Psoas muscle (tissue), 8 donors: ENCODE measurements around the gene ESRRA. TPM values are rescaled to one million over a fixed set of nuclear protein-coding genes. Genes with fewer than 3 reads are reported as not detected.
"Not testable (repeated sequence)": the region's sequence is repeated elsewhere in the genome, so short reads cannot be mapped to it uniquely, and the experiment has no call there.

Source experiments
- ATAC-seq, 4 donors: fragments of 200-7000 bp; cut with Tn5 transposase; one replicate each; pipeline ENCODE4 v1.9.1; 2020; ENCODE audit warnings: moderate library complexity in 3 of 4, mild to moderate bottlenecking in 2 of 4
- DNase-seq, 2 donors: peaks; one replicate each; pipeline ENCODE4 v3.0.0-alpha.2; 2020
- H3K27ac ChIP-seq: fragments of 200-600 bp; one replicate; pipeline ENCODE4 v1.8.0; 2022
- H3K27me3 ChIP-seq, 3 donors: fragments of 200-600 bp in 1 of 3; one replicate each; pipeline versions ENCODE4 v1.6.1 to v1.8.0; 2013 to 2022; ENCODE audit warnings: low read length in 2 of 3, mild to moderate bottlenecking in 2 of 3, moderate library complexity in 1 of 3; ENCODE audit not compliant: insufficient read depth in 3 of 3
- H3K36me3 ChIP-seq, 2 donors: fragments of 200-600 bp in 1 of 2; one replicate each; pipeline versions ENCODE4 v1.6.1 to v1.8.0; 2013 to 2022; ENCODE audit warnings: low read depth in 1 of 2, mild to moderate bottlenecking in 1 of 2, moderate library complexity in 1 of 2; ENCODE audit not compliant: insufficient read depth in 1 of 2
- H3K4me1 ChIP-seq: fragments of 200-600 bp; one replicate; pipeline ENCODE4 v1.8.0; 2022
- H3K4me3 ChIP-seq: fragments of 200-600 bp; one replicate; pipeline ENCODE4 v1.8.0; 2022; ENCODE audit warnings: mild to moderate bottlenecking
- H3K9me3 ChIP-seq: fragments of 200-600 bp; one replicate; pipeline ENCODE4 v1.8.0; 2022
- WGBS, 3 donors: extraction: QIAGEN DNeasy Blood & Tissue Kit; methylation state at CpG; one replicate each; pipeline versions ENCODE4 v1.1.6 to v1.1.7; 2013; 5-methylcytosine and 5-hydroxymethylcytosine counted together
- intact Hi-C, 2 donors: fragments of 100-400 bp; cut with DNase I; formaldehyde crosslinking; loops; one replicate each; pipeline versions ENCODE4 v1.11.0 to v1.14.2; 2022
- polyA plus RNA-seq, 3 donors: library from polyadenylated mRNA; stranded (reverse); fragments of 200-250 nt; gene quantifications; one replicate each; pipeline ENCODE4 v1.2.3, GENCODE V29; 2013
- total RNA-seq, 4 donors: library from RNA; stranded (reverse); fragmentation: NEBNext Ultra II Directional in 2 of 4; extraction: Animal tissue kit (Norgen Biotek cat#: 25700) in 2 of 4; gene quantifications; one replicate each; pipeline versions ENCODE4 v1.2.1 to v1.2.4, GENCODE V29; 2021 to 2023
- TF ChIP-seq, protein P1 (sequence below): fragments of 200-600 bp; IDR thresholded peaks from one replicate; pipeline ENCODE4 v1.8.0; 2022; ENCODE audit warnings: antibody characterized with exemption
- donor health status: healthy with polysubstance abuse.
- donor health status: DM: no; HTN: no; CAD: no; lungs with moderate emphysema.
- donor health status: Bipolar disorder and iron deficiency.
- donor health status: healthy.
- donor health status: DM: yes; HTN: yes; CAD: no.
- donor health status: DM: no; HTN: no; CAD: no.
- donor health status: DM: no; HTN: no; CAD: no.
- donor health status: DM: yes; HTN: yes; CAD: no.

Gene ESRRA
- total and polyA plus RNA-seq, 7 donors: 104 to 362 (median 261) TPM

DNA sequence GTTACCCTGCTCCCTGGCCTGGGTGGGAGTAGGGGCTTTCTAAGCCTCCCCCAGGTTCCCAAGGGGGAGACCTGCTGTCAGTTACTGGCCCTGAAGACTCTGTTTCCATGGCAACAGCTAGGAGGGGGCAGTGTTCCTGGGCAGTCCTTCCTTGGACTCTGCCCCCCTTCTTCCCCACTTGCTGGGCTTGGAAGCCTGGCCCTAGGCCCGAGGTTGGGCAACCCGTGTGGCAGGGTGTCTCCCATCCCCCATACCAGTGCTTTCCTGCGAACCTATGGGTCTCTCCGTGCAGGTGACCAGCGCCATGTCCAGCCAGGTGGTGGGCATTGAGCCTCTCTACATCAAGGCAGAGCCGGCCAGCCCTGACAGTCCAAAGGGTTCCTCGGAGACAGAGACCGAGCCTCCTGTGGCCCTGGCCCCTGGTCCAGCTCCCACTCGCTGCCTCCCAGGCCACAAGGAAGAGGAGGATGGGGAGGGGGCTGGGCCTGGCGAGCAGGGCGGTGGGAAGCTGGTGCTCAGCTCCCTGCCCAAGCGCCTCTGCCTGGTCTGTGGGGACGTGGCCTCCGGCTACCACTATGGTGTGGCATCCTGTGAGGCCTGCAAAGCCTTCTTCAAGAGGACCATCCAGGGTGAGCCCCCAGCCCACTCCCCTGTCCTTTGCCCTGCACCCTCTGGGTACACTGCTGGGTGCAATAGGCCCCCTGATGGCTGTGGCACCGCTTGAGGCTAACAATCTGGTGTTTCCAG lies 1.7 kb downstream of the ESRRA start:
- H3K36me3 ChIP-seq: peaks cover 5 to 8% of the 10 kb centered on the region in 2 donors
- TF ChIP-seq, protein P1, sequence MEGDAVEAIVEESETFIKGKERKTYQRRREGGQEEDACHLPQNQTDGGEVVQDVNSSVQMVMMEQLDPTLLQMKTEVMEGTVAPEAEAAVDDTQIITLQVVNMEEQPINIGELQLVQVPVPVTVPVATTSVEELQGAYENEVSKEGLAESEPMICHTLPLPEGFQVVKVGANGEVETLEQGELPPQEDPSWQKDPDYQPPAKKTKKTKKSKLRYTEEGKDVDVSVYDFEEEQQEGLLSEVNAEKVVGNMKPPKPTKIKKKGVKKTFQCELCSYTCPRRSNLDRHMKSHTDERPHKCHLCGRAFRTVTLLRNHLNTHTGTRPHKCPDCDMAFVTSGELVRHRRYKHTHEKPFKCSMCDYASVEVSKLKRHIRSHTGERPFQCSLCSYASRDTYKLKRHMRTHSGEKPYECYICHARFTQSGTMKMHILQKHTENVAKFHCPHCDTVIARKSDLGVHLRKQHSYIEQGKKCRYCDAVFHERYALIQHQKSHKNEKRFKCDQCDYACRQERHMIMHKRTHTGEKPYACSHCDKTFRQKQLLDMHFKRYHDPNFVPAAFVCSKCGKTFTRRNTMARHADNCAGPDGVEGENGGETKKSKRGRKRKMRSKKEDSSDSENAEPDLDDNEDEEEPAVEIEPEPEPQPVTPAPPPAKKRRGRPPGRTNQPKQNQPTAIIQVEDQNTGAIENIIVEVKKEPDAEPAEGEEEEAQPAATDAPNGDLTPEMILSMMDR: no peak
- H3K4me3 ChIP-seq: peak overlapping the region; percentile 87
- H3K4me1 ChIP-seq: peaks cover 20% of the 10 kb centered on the region
- peaks cover 0 to 4% (median 0%) of the 10 kb centered on the region in 3 donors for H3K27me3 ChIP-seq
- peak overlapping the region; percentile 90 for H3K27ac ChIP-seq
- DNase-seq: peak; percentile 51 to 79
- intact Hi-C loops: no loop called here
- no peaks in the 10 kb centered on the region for H3K9me3 ChIP-seq
- WGBS, 3 donors: 67 to 73% (median 70%) methylated on average over 14 to 15 of the region's 15 CpGs
- ATAC-seq: peak in 1 of 4 donors; percentile 20

DNA sequence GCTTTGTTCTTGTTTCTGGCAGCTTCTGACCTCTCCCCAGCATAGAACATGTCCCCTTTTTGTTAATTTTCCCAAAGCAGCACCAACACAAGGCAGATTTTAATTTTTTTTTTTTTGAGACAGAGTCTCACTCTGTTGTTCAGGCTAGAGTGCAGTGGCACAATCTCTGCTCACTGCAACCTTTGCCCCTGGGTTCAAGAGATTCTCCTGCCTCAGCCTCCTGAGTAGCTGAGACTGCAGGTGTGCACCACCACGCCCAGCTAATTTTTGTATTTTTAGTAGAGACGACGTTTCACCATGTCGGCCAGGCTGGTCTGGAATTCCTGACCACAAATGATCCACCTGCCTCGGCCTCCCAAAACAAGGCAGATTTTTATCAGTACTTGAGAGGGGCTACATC lies 2.5 kb downstream of the ESRRA start:
- H3K36me3 ChIP-seq, ATAC-seq, H3K27ac ChIP-seq, intact Hi-C loops, H3K27me3 ChIP-seq, DNase-seq, H3K9me3 ChIP-seq, H3K4me3 ChIP-seq: not testable (repeated sequence)
- peaks cover 23% of the 10 kb centered on the region for H3K4me1 ChIP-seq
- 90 to 94% (median 93%) methylated on average over 5 of the region's 5 CpGs for WGBS, 3 donors

DNA sequence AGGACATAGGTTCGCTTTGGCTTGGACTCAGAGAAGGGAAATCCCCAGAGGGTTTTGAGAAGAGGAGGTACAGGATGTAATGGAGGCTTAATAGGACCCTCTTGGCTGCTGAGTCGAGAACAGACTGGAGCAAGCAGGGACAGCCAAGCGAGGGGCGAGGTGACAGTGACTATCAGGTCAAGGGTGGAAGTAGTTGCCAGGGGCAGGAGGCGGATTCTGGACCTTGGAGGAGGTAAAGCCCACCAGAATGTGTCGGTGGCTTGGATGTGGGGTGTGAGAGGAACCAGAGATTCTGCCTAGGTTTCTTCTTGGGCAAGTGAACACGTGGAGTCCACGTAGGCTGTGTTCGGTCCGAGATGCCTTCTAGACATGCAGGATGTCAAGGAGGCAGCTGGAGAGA lies 7.6 kb downstream of the ESRRA start:
- Histone ChIP-seq H3K4me3 (no peak overlapping the region), H3K36me3 (peaks cover 5 to 31% of the 10 kb centered on the region in 2 donors), H3K27ac (peak overlapping the region; percentile 83), H3K9me3 (no peaks in the 10 kb centered on the region), H3K4me1 (peaks cover 31% of the 10 kb centered on the region), H3K27me3 (no peaks in the 10 kb centered on the region)
- no peak for ATAC-seq
- WGBS, 3 donors: 78 to 90% (median 85%) methylated on average over 10 of the region's 10 CpGs
- TF ChIP-seq, protein P1: no peak
- intact Hi-C loops: no loop called here
- DNase-seq: no peak

DNA sequence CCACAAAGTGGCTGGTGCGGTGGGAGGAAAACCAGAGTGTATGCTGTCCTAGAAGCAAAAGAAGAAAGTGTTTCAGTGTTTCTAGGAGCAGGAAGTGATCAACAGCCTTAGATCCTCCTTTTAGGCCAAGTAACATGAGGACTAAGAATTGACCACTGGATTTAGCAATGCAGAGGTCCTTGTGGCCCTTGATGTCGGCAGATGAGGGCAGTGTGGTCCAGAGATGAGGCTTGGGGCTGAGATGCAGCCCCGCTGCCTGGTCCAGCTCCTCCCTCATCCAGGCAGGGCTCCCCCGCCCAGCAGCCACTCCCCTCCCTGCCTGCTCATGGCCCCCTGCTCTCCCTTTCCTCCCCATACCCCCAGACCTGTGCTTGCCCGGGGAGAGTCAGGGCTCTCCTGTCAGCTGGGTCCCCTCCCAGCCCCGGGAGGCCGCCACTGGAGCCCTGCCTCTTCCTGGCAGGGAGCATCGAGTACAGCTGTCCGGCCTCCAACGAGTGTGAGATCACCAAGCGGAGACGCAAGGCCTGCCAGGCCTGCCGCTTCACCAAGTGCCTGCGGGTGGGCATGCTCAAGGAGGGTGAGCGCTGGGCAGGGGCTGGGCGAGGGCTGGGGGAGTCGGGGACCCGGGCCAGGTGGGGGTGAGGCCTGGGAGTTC lies 8.3 kb downstream of the ESRRA start:
- TF ChIP-seq, protein P1: no peak
- Histone ChIP-seq H3K27me3 (no peaks in the 10 kb centered on the region), H3K4me1 (peaks cover 31% of the 10 kb centered on the region), H3K9me3 (no peaks in the 10 kb centered on the region), H3K36me3 (peaks cover 5 to 28% of the 10 kb centered on the region in 2 donors), H3K4me3 (peak overlapping the region; percentile 46), H3K27ac (peak overlapping the region; percentile 83)
- WGBS, 3 donors: 26 to 49% (median 34%) methylated on average over 18 of the region's 18 CpGs
- intact Hi-C loops: no loop called here
- ATAC-seq (peak; percentile 14 to 46 (median 36)), DNase-seq (peak; percentile 80 to 91)

DNA sequence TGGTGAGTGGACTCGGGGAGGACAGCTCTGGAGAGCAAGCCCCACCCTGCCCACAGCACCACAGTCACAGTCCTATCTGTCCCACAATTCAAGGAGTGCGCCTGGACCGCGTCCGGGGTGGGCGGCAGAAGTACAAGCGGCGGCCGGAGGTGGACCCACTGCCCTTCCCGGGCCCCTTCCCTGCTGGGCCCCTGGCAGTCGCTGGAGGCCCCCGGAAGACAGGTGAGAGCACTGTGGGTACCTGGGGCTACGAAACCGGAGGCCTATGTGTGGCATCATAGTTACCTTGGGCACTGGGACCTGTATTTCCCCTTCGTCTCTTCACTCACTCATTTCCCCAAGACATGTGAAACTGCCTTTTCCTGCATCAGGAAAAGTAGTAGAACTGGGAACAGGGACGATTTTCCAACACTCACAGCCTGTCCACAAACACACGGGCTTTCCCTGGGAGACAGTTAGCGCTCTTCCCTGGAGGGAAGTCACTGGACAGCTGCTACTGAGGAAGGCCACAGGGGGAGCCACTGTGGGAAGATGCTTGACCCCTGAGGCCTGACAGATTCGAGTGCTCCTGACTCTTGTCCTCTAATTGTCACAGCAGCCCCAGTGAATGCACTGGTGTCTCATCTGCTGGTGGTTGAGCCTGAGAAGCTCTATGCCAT lies 9.0 kb downstream of the ESRRA start:
- no peaks in the 10 kb centered on the region for H3K27me3 ChIP-seq
- intact Hi-C loops: no loop called here
- H3K36me3 ChIP-seq: peaks cover 5 to 28% of the 10 kb centered on the region in 2 donors
- H3K4me1 ChIP-seq: peaks cover 31% of the 10 kb centered on the region
- no peak for ATAC-seq
- 45 to 61% (median 59%) methylated on average over 18 to 19 of the region's 19 CpGs for WGBS, 3 donors
- no peaks in the 10 kb centered on the region for H3K9me3 ChIP-seq
- no peak for DNase-seq
- peak overlapping the region; percentile 83 for H3K27ac ChIP-seq
- peak overlapping the region; percentile 46 for H3K4me3 ChIP-seq
- TF ChIP-seq, protein P1: no peak
